GM18909 (cell line): ENCODE measurements around the gene LBX2.
"Not testable (repeated sequence)": the region's sequence is repeated elsewhere in the genome, so short reads cannot be mapped to it uniquely, and the experiment has no call there.

Experiments used
- ATAC-seq: cut with Tn5 transposase; IDR thresholded peaks from one replicate; pipeline ENCODE4 v1.9.1; 2021; ENCODE audit warnings: mild to moderate bottlenecking; ENCODE audit not compliant: unreplicated experiment, poor library complexity

Gene LBX2

DNA sequence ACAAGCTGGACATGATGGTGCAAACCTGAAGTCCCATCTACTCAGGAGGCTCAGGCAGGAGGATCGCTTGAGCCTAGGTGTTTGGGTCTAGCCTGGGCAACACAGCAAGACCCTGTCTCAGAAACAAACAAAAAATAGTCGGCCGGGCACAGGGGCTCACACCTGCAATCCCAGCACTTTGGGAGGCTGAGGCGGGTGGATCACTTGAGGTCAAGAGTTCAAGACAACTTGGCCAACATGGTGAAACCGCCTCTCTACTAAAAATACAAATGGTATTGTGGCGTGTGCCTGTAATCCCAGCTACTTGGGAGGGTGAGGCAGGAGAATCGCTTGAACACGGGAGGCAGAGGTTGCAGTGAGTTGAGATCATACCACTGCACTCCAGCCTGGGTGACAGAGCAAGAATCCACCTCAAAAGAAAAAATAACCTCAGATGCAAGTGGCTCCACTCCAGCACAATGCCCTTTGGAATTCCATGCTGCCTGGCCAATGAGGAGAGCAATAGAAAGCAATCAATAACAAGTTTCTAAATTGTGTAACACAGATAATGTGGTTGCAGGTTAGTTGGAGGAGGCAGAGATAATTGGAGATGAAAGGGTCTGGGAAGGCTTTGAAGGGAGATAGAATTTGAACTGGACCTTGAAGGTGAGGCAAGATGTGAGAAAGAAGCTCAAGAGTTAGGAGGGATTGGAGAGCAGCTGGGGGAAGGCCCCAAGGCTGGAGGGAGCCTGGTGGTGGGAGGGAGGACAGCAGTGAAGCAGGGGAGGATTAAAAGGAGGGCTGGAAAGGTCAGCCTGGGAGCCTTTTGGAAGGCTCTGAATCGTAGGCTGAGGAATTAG is 10.5 kb downstream of the LBX2 start:
- no peak for ATAC-seq

DNA sequence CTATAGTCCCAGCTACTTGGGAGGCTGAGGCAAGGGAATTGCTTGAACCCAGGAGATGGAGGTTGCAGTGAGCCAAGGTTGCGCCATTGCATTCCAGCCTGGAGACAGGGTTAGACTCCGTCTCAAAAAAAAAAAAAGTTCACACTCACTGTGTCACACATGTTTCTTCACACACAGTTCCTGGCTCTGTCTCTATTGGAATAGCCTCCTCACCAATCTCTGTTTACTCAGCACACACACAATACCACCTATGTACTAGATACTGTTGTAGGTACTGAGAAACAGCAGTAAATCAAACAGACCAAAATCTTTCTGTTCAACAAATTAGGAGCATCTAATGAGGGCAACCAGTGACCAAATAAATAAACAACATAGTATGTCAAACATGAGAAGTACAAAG is 13.3 kb downstream of the LBX2 start:
- no peak for ATAC-seq

DNA sequence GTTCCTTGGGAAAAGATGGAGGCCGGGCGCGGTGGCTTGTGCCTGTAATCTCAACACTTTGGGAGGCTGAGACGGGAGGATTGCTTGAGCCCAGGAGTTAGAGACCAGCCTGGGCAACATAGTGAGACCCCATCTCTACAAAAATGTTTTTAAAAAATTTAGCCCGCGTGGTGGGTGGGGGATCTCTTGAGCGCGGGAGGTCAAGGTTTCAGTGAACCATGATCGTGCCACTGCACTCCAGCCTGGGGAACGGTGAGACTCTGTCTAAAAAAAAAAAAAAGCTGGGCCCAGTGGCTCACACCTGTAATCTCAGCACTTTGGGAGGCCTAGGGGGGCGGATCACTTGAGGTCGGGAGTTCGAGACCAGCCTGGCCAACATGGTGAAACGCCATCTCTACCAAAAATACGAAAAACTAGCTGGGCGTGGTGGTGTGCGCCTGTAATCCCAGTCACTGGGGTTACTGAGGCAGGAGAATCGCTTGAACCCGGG is 15.7 kb downstream of the LBX2 start:
- not testable (repeated sequence) for ATAC-seq

DNA sequence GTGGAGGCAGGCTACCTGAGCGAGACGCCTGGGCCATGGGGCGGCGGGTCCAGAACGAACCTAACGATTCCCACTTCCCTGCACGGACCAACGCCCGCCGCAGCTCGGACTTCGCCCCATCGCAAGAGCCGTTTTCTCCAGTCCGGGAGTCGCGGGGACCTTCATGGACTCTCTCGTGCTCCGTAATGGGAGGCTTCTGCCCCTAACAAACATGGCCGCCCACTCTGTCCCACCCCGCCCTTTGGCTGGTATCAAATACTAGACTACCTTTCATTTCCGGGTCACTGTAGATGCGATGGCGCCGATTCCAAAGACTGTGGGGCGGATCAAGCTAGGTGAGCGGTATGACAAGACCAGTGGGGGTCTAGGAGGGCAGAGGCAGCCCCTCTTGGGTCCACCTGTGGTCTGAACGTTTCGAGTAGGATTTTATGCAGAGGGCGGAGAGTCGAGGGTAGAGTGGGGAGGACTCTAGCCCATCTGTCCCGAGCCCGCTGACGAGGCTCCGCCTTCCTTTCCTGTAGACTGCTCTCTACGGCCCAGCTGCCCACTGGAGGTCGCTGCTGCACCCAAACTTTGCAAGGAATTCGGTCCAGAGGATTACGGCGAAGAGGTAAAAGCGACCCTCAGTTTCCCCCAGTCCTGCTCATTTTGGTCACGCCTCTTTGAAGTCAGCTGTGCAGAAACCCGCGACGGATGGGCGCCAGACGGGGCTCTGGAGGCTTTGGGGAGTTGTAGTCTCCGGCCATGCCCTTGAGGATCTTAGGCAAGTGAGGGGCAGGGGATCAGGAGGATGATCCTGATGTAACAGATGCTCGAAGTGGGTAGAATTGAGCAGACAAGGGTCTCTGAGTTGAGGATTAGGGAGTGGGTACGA is 16.4 kb downstream of the LBX2 start, which contains the start of the genes CCDC142 and TTC31:
CCDC142 (minus strand) TSS at position 198 of the 874 bp plus-strand sequence; CDS start at position 37, 161 bp downstream.
TTC31 (plus strand) TSS at position 281 of the 874 bp plus-strand sequence; CDS start at position 296, 15 bp downstream.
- peak; percentile 92 for ATAC-seq

DNA sequence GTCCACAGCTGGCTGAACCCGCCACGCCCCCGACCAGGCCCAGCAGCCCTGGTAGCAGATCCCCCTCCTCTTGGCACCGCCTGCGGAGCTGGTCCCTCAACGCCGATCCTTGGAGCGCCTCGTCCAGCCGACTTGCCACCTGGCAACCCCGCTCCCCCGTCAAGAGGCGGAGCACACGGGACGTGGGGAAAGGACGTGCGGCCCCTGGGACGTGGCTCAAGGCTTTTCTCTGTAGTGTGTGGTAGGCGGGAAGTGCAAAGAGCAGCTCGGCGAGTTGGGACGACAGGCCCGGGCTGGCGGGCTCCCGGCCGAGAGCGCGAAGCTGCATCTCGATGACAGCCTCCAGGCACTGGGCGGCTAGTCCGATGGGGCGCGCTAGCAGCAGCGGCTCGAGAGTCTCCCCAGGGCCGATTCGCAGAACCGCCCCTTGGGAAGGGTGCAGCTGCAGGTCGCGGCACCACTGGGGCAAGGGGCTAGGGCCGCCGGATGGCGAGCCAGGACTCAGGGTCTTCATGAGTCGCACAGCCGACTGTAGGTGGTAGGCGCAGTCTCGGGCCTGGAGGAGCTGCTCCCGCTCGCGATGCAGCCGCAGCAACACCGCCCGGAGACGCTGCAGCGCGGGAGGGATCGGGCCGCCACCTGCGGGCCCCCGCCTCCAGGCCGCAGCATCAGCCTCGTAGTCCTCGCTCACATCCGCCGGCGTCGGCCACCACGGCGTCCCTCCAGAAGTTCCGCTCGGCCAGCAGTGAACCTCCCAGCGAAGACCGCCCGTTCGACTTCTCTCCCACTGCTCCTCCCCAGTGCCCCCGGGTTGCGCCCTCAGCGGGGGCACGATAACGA is 17.2 kb downstream of the LBX2 start:
- ATAC-seq = peak; percentile 43

DNA sequence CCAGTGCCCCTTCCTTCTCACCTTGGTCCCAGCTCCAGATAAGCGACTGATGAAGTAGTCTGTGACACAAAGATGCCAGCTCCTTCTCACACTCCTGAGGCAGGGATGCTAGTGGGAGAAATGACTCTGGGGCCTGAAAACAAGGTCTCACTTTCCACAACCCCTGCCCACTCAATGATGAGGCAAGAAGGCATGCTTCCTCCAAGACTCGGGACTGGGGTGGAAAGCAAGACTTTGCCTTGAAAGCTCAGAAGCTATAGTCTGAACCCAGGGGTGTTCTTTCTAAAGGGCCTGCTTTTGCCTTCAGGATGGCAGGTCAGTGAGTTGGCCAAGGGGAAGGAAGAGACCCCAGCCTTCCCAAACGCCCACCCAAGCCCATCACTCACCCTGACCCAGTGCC is 18.0 kb downstream of the LBX2 start:
- no peak for ATAC-seq

DNA sequence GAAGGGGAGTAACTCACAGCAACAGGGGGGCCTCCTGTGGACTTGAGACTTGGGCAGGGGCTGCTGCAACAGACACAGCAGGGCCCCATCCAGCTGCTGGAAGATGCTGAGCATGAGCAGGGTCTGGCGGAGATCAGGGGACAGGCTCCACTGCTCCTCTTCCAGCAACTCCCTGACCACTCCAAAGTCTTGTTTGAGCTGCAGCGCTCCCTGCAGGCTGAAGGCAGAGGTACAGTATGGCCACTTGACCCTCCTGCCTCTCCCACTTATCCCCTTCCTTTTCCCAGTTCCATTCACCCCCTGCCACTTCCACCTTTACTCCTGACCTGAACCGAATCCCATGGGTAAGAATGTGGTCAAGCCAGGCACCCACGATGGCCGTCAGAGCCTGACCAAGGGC is 24.5 kb downstream of the LBX2 start:
- no peak for ATAC-seq

DNA sequence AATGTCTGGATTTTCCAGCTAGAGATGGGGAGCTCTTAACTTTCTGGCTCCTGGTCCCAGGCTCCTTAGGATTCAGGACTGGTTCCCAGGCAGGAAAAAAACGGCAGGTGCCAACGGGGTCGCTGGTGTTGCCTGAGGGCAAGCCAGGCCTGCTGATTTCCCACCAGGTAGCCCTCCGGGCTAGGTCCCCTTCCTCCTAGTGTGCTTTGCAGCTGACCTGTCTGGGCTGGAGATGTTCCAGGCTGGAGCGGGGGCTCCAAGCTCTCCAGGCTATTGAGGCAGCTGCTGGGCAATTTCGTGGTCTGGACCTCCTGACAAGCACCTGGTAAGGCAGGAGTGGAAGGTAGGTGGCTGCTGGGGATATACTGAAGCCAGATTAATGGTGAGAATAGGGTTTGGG is 24.9 kb downstream of the LBX2 start:
- no peak for ATAC-seq

DNA sequence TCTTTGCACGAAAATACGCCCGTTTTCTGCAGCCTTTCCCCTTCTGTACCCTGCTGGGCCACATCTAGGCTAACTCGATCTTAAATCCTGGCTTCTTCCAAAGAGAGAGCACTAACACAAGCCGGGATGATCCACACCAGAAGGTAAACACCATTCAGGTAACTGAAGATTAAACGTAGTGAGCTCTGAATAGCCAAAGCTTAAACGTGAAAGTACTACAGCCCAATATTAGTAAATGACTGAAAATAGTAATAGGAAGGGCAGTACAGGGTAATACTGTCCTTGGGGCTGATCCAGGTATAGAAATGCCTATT is 26.5 kb downstream of the LBX2 start:
- peak; percentile 3 for ATAC-seq

DNA sequence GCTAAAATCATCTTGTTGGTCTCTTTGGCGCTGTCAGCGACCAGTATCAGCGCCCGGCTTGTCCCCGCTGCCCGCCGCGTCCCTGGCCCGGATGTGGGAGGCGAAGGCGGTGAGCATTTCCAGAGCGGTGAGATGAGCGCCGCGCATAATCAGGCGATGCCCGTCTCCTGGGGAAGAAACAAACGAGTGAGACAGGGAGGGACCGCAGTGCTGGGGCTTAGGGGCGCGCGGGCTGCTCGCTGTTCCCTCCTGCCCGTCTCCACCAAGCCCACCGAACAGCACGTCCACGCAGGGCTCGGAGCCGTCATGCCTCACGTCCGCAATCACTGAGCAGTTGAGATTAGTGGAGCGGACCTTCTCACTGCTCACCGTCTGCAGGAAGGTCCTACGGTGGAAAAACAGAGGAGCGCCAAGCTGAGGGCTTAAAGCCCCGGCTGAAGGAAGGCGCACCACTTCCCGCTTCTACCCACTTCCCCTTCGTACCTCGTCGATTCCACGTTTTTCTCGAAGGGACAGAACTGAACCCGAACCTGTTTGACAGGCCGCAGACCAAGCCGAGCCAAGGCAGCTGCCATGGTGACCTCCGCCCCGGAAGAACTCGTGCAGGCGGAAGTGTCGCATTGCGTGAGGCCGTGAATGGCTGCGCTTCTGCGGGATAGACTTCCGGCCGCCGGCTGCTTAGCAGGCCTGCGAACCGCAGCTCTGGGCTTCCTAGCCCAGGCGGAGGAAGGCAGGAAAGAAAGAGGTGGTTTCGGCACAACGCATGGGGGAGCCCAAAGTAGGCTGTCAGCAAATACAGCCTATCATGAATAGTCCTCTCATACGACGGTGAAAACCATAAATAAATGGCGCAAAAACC is 27.1 kb downstream of the LBX2 start, which contains the start of gene MRPL53:
MRPL53 (minus strand) TSS at position 595 of the 859 bp plus-strand sequence; CDS start at position 575, 20 bp downstream.
- ATAC-seq = peak; percentile 85

DNA sequence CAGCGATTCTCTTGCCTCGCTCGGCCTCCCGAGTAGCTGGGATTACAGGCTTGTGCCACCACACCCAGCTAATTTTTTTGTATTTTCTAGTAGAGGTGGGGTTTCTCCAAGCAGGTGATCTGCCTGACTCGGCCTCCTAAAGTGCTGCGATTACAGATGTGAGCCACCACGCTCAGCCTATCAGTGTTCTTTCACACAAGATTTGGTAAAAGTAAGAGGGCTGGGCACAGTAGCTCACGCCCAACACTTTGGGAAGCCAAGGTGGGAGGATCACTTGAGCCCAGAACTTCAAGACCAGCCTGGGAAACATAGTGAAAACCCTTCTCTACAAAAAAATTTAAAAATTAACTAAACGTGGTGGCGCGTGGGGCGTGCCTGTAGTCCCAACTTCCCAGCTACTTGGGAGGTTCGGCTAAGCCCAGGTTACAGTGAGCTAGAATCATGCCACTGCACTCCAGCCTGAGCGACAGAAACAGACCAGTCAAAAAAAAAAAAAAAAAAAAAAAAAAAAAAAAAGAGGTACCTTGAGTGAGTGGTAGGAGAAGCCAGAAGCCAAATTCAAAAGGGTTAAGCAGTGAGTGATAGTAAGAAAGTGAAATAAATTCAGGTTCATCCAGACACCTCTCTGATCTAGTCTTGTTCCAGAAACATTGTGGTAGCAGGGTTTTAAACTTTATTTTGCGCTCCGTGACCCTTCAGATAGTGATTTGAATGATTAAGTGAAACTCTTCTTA is 27.9 kb downstream of the LBX2 start:
- no peak for ATAC-seq

DNA sequence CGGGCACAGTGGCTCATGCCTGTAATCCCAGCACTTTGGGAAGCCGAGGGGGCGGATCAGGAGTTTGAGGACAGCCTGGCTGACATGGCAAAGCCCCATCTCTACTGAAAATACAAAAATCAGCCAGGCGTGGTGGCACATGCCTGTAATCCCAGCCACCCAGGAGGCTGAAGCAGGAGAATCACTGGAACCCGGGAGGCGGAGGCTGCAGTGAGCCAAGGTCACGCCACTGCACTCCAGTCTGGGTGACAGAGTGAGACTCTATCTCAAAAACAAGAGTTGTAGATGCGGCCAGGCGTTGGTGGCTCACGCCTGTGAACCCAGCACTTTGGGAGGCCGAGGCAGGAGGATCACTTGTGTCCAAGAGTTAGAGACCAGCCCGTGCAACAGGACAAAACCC is 28.7 kb downstream of the LBX2 start:
- not testable (repeated sequence) for ATAC-seq

DNA sequence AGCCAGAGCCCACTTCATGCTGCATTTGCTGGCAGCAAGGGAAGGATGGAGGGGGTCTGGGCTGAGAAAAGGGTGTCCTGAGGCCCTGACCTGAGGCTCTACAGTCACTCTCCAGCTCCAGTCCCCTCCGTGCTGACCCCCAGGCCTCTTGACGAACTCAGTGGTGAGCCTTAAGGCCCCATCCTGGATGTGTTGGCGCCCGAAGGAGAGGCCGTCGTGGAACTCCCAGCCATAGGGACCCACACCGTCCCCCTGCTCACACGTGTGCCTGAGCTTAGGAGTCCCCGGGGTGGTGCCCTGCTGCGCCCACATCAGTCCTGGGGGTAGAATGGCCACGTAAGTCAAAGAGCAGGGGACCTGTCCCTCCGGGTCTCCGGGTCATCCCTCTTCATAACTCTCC is 35.0 kb downstream of the LBX2 start:
- peak; percentile 8 for ATAC-seq

DNA sequence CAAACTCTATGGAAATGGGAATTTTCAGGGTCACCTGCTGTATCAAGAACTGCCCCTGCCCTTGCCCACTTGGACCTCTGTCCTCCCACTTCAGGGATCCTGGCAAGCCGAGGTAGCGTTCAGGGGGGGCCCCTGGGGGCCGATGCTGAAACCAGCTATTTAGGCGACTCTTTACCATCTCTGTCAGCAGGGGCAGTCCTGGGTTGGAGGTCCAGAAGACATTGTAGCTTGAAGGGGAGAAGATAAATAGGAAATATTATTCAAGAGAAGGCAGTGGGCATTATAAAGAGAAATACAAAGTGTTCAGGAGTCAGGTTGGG is 36.7 kb downstream of the LBX2 start:
- no peak for ATAC-seq

DNA sequence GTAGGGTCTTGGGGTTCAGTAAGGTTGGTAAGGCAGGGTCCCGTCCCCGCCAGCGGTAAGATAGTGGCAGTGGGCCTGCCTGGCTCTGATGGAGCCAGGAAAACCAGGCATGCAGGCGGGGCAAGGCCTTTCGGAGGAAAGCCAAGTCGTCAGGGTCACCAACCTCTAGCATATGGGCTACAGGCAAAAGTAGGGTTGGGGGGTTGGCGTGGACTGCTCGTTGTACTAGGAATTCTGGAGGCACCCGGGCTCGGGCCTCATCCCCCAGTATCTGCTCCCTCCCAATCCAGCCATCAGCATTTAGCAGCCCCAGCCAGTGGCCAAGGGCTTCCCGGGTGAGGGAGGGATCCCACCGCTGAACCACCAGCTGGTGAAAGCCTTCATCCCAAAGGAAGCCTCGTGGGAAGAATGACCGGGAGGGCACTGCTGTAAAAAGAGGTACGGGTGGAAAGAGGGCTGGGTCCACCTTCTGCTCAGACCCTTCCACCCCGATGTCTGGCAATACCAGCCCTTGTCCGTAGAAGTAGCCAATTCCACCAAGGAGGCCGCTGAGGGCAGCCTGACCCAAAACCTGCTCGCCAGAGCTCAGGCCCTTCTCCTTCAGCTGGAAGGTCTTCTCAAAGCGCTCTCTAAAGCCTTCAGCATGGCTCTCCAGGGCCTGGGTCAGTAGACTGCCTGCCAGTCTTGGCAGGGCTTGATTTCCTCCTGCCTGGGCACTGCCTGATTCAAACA is 37.2 kb downstream of the LBX2 start:
- no peak for ATAC-seq

DNA sequence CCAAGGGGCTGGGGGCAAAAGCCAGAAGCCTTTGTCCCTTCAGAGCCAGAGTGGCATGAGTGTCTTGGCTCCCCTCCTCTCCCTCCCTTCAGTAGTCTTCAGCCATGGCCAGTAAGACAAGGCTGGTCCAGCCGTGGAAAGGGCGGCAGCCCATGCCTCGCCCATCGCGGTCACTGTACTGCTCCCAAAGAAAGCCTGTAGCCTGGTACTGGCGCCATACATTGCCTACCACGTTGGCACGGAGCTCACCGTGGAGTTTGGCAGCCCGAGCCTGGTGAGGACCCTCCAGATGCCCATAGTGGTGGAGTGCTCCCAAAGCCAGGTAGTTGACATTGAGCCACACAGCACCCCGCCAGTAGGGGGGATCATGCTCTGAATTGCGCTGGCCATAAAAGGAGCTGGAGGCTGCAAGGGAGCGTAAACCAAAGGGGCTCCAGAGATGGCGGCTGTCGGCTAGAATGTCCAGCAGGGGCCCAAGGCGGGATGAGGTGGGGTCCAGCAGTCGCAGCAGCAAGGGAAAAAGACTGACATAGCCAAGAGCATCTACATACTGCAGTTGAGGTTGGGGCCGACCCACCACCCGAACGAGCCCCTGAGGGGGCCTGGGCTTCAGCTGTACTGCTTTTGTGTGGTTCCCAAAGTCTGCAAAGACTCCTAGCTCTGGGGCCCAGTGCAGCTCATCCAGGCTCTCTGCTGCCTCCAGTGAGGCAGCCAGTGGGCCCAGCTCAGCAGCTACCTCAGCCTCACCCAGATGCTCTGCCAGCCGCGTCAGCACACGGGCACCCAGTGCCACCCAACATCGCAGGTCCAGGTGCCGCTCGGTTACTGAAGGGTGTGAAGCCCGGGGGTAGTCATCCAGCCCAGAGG is 38.0 kb downstream of the LBX2 start:
- no peak for ATAC-seq

DNA sequence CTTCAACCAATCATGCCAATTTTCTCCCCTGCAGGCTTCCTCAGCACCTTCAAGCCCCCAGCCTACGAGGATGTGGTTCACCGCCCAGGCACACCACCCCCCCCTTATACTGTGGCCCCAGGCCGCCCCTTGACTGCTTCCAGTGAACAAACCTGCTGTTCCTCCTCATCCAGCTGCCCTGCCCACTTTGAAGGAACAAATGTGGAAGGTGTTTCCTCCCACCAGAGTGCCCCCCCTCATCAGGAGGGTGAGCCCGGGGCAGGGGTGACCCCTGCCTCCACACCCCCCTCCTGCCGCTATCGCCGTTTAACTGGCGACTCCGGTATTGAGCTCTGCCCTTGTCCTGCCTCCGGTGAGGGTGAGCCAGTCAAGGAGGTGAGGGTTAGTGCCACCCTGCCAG is 39.2 kb downstream of the LBX2 start:
- ATAC-seq = not testable (repeated sequence)
